HT-29 (cell line): ENCODE results near the gene PCDHA1. TPM values are rescaled to one million over a fixed set of nuclear protein-coding genes. Genes with fewer than 3 reads are reported as not detected.
A peak's percentile ranks its signal among the peaks of the same experiment; 100 is the strongest.

ENCODE experiments used
- DNase-seq: peaks from one replicate; pipeline ENCODE4 v3.0.0-alpha.2; 2015; ENCODE audit warnings: low spot score
- small RNA-seq: library from RNA; depleted of rRNA; stranded (forward); fragments of <200 nt; gene quantifications from one replicate; pipeline ENCODE3, GENCODE V24; 2014
- total RNA-seq: library from RNA; depleted of rRNA; stranded (reverse); fragments of >200 nt; shearing (Covaris generic); gene quantifications from 2 replicates; pipeline ENCODE4 v1.2.3, GENCODE V29; 2014; rRNA removed

The PCDHA1 gene
- total RNA-seq, 1 experiment from 2014 or later = not detected

- DNase-seq = peak; percentile 85
These were observed 255.0 kb downstream of the PCDHA1 start for GRCh38 chr5:141040771-141041426.

GRCh38 chr5:141041427-141041785 is 255.5 kb downstream of the PCDHA1 start:
- no peak for DNase-seq

- no peak for DNase-seq
These were observed 256.6 kb downstream of the PCDHA1 start for GRCh38 chr5:141042555-141042954.

GRCh38 chr5:141050622-141051520 is 264.9 kb downstream of the PCDHA1 start, which contains the start of gene PCDHB1:
Gene PCDHB1, plus strand, starts transcription at chr5:141051374. Its CDS starts 97 bp downstream, at chr5:141051471.
- DNase-seq = no peak

- DNase-seq = no peak
These were observed 265.6 kb downstream of the PCDHA1 start for GRCh38 chr5:141051521-141051866.

Small RNA genes within 50 kb of the gene (small RNA-seq; reads per million reads assigned to genes)
- not detected for gene AC010223.1

Other genes starting within 250 kb of the PCDHA1 start
- gene EIF4EBP3, start 238.5 kb upstream of the PCDHA1 start, total RNA-seq = 3.0 and 6.5 TPM in 2 replicates
- gene SRA1, start 228.7 kb upstream of the PCDHA1 start, total RNA-seq = 53.1 and 61.3 TPM in 2 replicates
- 12.1 and 19.5 TPM in 2 replicates for gene APBB3, start 221.5 kb upstream of the PCDHA1 start, total RNA-seq
- 29.9 and 30.2 TPM in 2 replicates for gene SLC35A4, start 221.3 kb upstream of the PCDHA1 start, total RNA-seq
- gene CD14, start 153.0 kb upstream of the PCDHA1 start, total RNA-seq = 8.0 and 12.2 TPM in 2 replicates
- gene TMCO6, start 146.7 kb upstream of the PCDHA1 start, total RNA-seq = 39.5 and 52.2 TPM in 2 replicates
- gene NDUFA2, start 138.5 kb upstream of the PCDHA1 start, total RNA-seq = 112 and 134 TPM in 2 replicates
- gene IK, start 138.3 kb upstream of the PCDHA1 start, total RNA-seq = 48.3 and 62.7 TPM in 2 replicates
- gene WDR55, start 121.2 kb upstream of the PCDHA1 start, total RNA-seq = 39.1 and 45.8 TPM in 2 replicates
- 2.7 and 2.9 TPM in 2 replicates for gene DND1, start 112.6 kb upstream of the PCDHA1 start, total RNA-seq
- gene HARS1, start 94.8 kb upstream of the PCDHA1 start, total RNA-seq = 70.2 and 70.8 TPM in 2 replicates
- 20.4 and 24.0 TPM in 2 replicates for gene HARS2, start 94.7 kb upstream of the PCDHA1 start, total RNA-seq
- 26.8 and 29.3 TPM in 2 replicates for gene ZMAT2, start 85.7 kb upstream of the PCDHA1 start, total RNA-seq
- 0.05 TPM in 1 of 2 replicates, not detected in the other for gene PCDHA2, start 8.7 kb downstream of the PCDHA1 start, total RNA-seq
- gene PCDHA3, start 14.9 kb downstream of the PCDHA1 start, total RNA-seq = not detected in 2 replicates
- gene PCDHA4, start 20.9 kb downstream of the PCDHA1 start, total RNA-seq = not detected in 2 replicates
- gene PCDHA5, start 35.5 kb downstream of the PCDHA1 start, total RNA-seq = not detected in 2 replicates
- not detected in 2 replicates for gene PCDHA6, start 41.8 kb downstream of the PCDHA1 start, total RNA-seq
- gene PCDHA7, start 48.1 kb downstream of the PCDHA1 start, total RNA-seq = not detected in 2 replicates
- gene PCDHA8, start 55.0 kb downstream of the PCDHA1 start, total RNA-seq = not detected in 2 replicates
- not detected in 2 replicates for gene PCDHA9, start 62.2 kb downstream of the PCDHA1 start, total RNA-seq
- gene PCDHA10, start 69.8 kb downstream of the PCDHA1 start, total RNA-seq = 0.25 TPM in 1 of 2 replicates, not detected in the other
- gene PCDHA11, start 82.8 kb downstream of the PCDHA1 start, total RNA-seq = not detected in 2 replicates
- 0.13 TPM in 1 of 2 replicates, not detected in the other for gene PCDHA12, start 89.2 kb downstream of the PCDHA1 start, total RNA-seq
- not detected in 2 replicates for gene PCDHA13, start 96.0 kb downstream of the PCDHA1 start, total RNA-seq
- gene PCDHAC1, start 140.2 kb downstream of the PCDHA1 start, total RNA-seq = not detected in 2 replicates
- 0.03 and 0.10 TPM in 2 replicates for gene PCDHAC2, start 180.3 kb downstream of the PCDHA1 start, total RNA-seq